Astrocyte (in vitro differentiated cells and primary cell): Measurements from ENCODE around the gene GLO1.

Source experiments
- CTCF ChIP-seq: IDR thresholded peaks from 2 replicates; pipeline ENCODE4 v1.5.1; 2011; ENCODE audit warnings: low read depth, mild to moderate bottlenecking, inconsistent platforms, low read length, moderate library complexity; ENCODE audit not compliant: insufficient read depth
- EZH2 ChIP-seq: IDR thresholded peaks from 2 replicates; pipeline ENCODE4 v1.6.1; 2012; ENCODE audit warnings: mild to moderate bottlenecking, low read length, inconsistent platforms; ENCODE audit not compliant: insufficient read depth

DNA sequence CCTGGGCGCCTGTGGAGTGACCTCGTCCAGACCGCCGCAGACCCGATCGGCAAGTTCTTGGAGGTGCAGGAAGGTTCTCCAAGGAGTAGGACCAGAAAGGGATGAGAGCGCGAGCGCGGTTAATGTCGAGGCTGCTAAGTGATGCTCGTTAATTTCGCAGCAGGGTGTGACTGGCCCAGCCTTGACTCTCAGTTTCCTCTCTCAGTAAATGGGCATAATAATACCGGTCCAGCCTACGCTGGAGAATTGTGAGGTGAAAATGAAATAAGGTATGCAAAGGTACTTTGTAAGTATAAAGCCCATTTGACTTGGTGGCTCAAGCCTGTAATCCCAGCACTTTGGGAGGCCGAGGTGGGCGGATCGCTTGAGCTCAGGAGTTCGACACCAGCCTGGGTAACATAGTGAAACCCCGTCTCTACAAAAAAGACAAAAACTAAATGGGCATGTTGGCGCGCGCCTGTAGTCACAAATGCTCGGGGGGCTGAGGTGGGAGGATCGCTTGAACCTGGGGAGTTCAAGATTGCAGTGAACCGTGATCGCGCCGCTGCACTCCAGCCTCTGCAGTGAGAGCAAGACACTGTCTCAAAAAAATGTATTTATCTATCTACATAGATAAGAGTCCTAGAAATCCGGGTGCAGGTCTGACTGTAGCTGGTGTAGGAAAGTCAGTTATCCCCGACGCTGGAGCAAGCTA, 62.6 kb downstream of the GLO1 start:
- TF ChIP-seq CTCF (no peak), EZH2 (no peak)
